ENCODE data around the gene YWHAH.

The YWHAH gene

GRCh38 chr22:31953261-31953660, 8.9 kb downstream of the YWHAH start:
- DNase-seq: no peak
- H3K9me3 Mint-ChIP-seq: no peaks in the 10 kb centered on the region
- H3K27ac Mint-ChIP-seq: peak overlapping the region in 1 of 2 donors; percentile 0
- H3K27me3 Mint-ChIP-seq: no peaks in the 10 kb centered on the region
- ATAC-seq: no peak
- no peak overlapping the region for H3K4me3 Mint-ChIP-seq
- H3K4me1 Mint-ChIP-seq: peaks cover 77% of the 10 kb centered on the region

DNA sequence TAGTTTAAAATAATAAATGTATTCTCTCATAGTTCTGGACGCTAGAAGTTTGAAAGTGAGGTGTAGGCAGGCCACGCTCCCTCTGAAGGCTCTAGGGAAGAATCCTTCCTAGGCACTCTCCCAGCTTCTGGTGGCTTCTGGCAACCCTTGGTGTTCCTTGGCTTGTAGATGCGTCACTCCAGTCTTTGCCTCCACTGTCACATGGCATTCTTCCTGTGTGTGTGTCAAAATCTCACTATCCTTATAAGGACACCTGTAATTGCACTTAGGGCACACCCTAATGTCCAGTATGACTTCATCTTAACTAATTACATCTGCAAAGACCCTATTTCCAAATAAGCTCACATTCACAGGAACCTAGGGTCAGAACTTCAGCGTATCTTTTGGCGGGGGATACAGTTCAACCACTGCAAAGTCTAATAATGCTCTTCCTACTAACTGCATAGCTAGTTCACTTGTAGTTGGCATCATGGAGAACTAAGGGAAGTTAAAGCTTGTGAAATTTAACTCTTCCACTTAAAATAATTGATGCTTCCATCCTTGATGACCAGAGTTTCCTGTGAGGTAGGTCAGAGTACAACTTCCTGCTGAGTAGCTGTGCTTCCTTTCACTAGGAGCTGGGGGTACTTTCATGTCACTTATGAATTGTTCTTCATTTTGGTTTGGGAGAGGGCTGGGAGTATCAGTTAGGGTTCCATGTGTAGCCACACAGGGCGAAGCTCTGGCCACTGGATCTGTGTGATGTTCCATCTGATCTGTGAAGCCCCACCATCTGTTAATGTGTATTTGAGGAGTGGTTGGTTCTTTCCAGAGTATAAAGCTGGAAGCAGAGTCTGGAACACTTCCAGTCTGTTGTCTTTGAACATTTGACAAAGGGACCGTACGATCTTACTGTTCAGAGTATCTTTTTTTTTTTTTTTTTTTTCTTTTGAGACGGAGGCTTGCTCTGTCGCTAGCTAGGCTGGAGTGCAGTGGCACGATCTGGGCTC, 10.5 kb downstream of the YWHAH start:
- Mint-ChIP-seq H3K4me3 (peak overlapping the region in 1 of 2 donors; percentile 20), H3K4me1 (peaks cover 85% of the 10 kb centered on the region), H3K27ac (peak overlapping the region; percentile 39 to 75), H3K27me3 (no peaks in the 10 kb centered on the region), H3K9me3 (no peaks in the 10 kb centered on the region)
- ATAC-seq (no peak), DNase-seq (no peak)

GRCh38 chr22:31956360-31956759, 12.0 kb downstream of the YWHAH start:
- Mint-ChIP-seq H3K27ac (peak overlapping the region in 1 of 2 donors; percentile 56), H3K9me3 (no peaks in the 10 kb centered on the region), H3K4me1 (peaks cover 72% of the 10 kb centered on the region), H3K27me3 (no peaks in the 10 kb centered on the region), H3K4me3 (peak overlapping the region in 1 of 2 donors; percentile 0)
- DNase-seq: no peak
- peak; percentile 35 for ATAC-seq

DNA sequence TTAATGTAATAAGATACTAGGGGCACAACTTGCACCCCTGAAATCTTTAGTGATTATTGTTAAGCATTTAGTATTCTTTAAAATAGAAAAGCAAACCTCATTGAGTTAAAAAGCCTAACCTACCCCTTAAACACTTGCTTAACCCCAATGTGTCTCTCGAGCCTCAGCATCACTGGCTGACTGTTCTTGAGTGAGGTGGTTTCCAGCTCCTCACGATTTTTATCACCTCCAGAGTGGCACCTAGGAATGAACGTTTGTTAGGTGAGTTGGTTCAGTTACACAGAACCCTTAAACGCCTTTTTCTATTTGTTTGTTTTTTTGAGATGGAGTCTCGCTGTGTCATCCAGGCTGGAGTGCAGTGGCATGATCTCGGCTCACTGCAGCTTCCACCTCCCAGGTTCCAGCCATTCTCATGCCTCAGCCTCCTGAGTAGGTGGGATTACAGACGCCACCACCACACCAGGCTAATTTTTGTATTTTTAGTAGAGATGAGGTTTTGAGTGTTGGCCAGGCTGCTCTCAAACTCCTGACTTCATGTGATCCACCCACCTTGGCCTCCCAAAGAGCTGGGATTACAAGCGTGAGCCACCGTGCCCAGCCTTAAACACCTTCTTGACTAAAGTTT, 13.7 kb downstream of the YWHAH start:
- H3K4me1 Mint-ChIP-seq: peaks cover 54% of the 10 kb centered on the region
- no peak overlapping the region for H3K27ac Mint-ChIP-seq
- no peak overlapping the region for H3K4me3 Mint-ChIP-seq

GRCh38 chr22:31958625-31959239, 14.4 kb downstream of the YWHAH start:
- ATAC-seq (no peak), DNase-seq (no peak)
- H3K27ac Mint-ChIP-seq: no peak overlapping the region
- H3K4me3 Mint-ChIP-seq: no peak overlapping the region
- H3K27me3 Mint-ChIP-seq: no peaks in the 10 kb centered on the region
- H3K9me3 Mint-ChIP-seq: no peaks in the 10 kb centered on the region
- peaks cover 48% of the 10 kb centered on the region for H3K4me1 Mint-ChIP-seq

More for the DNA sequence above, 13.7 kb downstream of the YWHAH start:
- Mint-ChIP-seq H3K27me3 (no peaks in the 10 kb centered on the region), H3K9me3 (no peaks in the 10 kb centered on the region)
- ATAC-seq: no peak
- DNase-seq: no peak

- DNase-seq (no peak), ATAC-seq (no peak)
- Mint-ChIP-seq H3K27me3 (no peaks in the 10 kb centered on the region), H3K9me3 (no peaks in the 10 kb centered on the region), H3K27ac (no peak overlapping the region), H3K4me3 (no peak overlapping the region), H3K4me1 (peaks cover 28% of the 10 kb centered on the region)
Observed at GRCh38 chr22:31960767-31961166, 16.4 kb downstream of the YWHAH start.

GRCh38 chr22:31962387-31963125, 18.2 kb downstream of the YWHAH start:
- no peak for DNase-seq
- H3K4me1 Mint-ChIP-seq: peaks cover 15% of the 10 kb centered on the region
- no peaks in the 10 kb centered on the region for H3K9me3 Mint-ChIP-seq
- ATAC-seq: no peak
- no peak overlapping the region for H3K27ac Mint-ChIP-seq
- H3K4me3 Mint-ChIP-seq: no peak overlapping the region
- H3K27me3 Mint-ChIP-seq: no peaks in the 10 kb centered on the region

DNA sequence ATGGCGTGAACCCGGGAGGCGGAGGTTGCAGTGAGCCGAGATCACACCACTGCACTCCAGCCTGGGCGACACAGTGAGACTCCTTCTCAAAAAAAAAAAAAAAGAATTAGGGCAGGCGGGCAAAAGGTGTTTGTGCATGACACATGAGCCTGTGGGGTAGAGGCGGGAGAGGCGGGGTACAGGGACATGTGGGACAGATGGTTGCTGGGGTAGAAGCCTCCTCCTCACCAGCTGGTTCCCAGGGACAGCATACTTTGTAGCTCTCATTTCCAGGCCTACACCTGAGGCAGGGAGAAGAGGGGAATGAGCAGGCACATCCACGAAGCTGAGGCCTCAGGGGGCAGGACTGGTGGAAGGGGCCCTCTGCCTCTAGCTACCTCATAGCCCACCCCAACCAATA, 23.7 kb downstream of the YWHAH start:
- no peak for DNase-seq
- Mint-ChIP-seq H3K4me3 (no peak overlapping the region), H3K4me1 (peaks cover 16% of the 10 kb centered on the region), H3K27me3 (peaks cover 8% of the 10 kb centered on the region), H3K9me3 (no peaks in the 10 kb centered on the region), H3K27ac (no peak overlapping the region)
- no peak for ATAC-seq

DNA sequence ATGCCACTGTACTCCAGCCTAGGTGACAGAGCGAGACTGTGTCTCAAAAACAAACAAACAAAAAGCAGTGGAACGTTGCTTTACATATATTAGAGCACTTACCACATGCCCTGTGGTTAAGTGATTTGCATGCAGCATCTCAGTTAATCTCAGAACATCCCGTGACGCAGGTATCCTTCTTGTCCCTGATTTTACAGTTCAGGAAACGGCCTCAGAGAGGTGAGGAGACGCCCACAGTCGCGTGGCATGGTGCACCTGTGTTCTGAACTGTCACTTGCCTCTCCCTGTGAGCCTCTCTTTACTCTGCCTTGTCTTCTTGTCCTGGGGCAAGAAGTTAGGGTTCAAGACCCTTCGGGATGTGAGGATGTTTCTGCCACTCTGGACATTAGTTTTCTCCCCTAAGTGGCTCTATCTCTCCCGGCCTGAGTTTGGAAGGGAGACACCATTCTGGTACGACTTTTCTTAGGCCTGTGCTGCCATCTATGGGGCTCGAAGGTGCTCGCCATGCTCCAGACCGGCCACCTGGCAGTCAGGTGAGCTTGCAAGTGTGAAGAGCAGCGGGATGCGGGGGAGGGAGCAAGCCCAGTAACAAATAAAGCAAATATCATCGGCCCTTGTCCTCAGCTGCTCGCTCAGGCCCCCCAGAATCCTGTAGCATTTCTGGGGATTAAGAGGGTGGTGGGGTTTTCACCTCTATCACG, 25.6 kb downstream of the YWHAH start:
- Mint-ChIP-seq H3K27ac (peak overlapping the region in 1 of 2 donors; percentile 9), H3K27me3 (peaks cover 8% of the 10 kb centered on the region), H3K9me3 (no peaks in the 10 kb centered on the region), H3K4me1 (peaks cover 16% of the 10 kb centered on the region), H3K4me3 (peak overlapping the region; percentile 78 to 88)
- ATAC-seq: peak; percentile 85
- peak; percentile 63 to 73 for DNase-seq

DNA sequence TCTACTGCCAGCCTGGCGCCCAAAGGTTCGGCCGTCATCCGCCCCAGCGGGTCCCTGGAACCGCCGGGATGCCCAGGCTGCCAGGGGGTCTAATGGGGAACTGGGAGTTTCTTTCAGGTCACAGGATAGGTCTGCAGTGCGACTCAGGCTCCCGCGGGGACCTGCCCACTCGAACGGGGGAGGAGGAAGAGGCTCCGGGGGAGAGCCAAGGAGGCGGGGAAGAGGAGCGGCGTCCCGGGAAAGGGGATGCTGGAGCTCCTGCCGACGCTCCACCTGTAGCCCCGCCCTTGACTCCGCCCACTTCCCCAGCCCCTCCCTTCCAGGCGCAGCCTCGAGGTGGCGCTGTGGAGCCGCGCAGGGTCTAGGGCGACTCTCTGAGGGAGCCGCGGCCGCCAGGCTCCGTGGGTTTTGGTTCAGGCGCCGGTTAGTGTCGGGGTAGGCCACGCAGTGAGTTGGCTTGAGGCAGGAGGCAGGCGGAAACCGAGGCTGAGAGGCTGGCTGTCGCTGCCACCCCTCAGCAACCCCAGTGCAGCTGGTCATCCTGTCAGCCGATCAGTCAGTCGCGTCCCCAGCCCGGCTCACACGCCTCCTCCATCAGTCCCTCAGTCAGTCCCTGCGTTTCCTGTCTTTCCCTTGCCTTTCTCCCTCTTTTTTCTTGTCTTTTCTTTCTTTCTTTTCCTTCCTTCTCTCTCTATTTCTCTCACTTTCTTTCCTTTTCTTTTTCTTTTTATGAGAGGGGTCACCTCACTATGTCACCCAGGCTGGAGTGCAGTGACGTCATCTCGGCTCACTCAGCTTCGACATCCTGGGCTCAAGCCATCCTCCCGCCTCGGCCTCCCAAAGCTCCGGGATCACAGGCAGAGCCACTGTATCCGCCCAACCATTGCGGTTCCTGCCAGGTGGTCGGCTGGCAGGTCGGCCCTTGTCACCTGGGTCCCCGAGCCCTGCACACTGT, 26.4 kb downstream of the YWHAH start:
- ATAC-seq (peak; percentile 90), DNase-seq (peak; percentile 88 to 90)
- no peaks in the 10 kb centered on the region for H3K9me3 Mint-ChIP-seq
- peak overlapping the region; percentile 78 to 88 for H3K4me3 Mint-ChIP-seq
- peaks cover 8% of the 10 kb centered on the region for H3K27me3 Mint-ChIP-seq
- no peak overlapping the region for H3K27ac Mint-ChIP-seq
- H3K4me1 Mint-ChIP-seq: peaks cover 16% of the 10 kb centered on the region

- no peaks in the 10 kb centered on the region for H3K9me3 Mint-ChIP-seq
- peaks cover 8% of the 10 kb centered on the region for H3K27me3 Mint-ChIP-seq
- peaks cover 20% of the 10 kb centered on the region for H3K4me1 Mint-ChIP-seq
- no peak overlapping the region for H3K4me3 Mint-ChIP-seq
- DNase-seq (no peak), ATAC-seq (no peak)
- no peak overlapping the region for H3K27ac Mint-ChIP-seq
Observed at GRCh38 chr22:31972180-31972579, 27.8 kb downstream of the YWHAH start.

- no peaks in the 10 kb centered on the region for H3K9me3 Mint-ChIP-seq
- no peak overlapping the region for H3K27ac Mint-ChIP-seq
- DNase-seq: no peak
- H3K4me1 Mint-ChIP-seq: peaks cover 24% of the 10 kb centered on the region
- H3K27me3 Mint-ChIP-seq: peaks cover 8% of the 10 kb centered on the region
- ATAC-seq: no peak
- no peak overlapping the region for H3K4me3 Mint-ChIP-seq
Observed at GRCh38 chr22:31973739-31974138, 29.4 kb downstream of the YWHAH start.

DNA sequence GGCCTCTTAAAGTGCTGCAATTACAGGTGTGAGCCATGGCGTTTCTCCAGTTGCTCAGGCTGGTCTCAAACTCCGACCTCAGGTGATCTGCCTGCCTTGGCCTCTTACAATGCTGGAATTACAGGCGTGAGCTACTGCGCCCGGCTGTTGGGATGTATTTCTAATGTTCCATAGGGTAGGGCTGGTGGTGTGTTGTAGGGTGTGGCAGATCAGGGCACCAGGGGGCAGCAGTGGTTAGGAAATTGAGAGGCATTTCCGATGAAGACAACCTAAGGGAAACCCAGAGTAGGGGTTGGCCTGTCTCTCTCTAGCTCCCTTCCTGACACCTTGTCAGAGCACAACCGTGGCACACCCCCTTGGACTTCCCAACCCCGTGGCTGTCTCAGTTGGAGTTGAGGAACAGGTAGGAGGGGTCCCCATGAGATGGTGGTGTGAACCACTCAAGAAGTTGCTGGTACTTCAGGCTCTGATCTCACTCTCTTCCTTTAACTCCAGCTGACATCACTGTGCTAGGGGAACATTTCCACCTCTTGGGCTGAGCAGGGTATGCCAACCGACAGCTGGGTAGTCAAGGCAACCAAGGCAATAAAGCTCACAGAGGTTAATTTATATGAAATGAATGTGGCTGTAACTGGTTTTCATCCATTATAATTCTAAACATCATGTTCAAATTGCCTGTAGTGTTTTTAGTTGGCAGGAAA, 33.0 kb downstream of the YWHAH start:
- ATAC-seq: peak; percentile 96
- DNase-seq: peak; percentile 69 to 76
- no peaks in the 10 kb centered on the region for H3K27me3 Mint-ChIP-seq

More for the DNA sequence above, 33.0 kb downstream of the YWHAH start:
- H3K4me1 Mint-ChIP-seq: peaks cover 8% of the 10 kb centered on the region
- no peak overlapping the region for H3K4me3 Mint-ChIP-seq
- H3K9me3 Mint-ChIP-seq: no peaks in the 10 kb centered on the region
- H3K27ac Mint-ChIP-seq: peak overlapping the region in 1 of 2 donors; percentile 28

All from stimulated activated naive CD8-positive, alpha-beta T cell treated with anti-CD3 and anti-CD28 coated beads, Interleukin-15, amount 100 ng/mL, for 72 hours (primary cell).